Kidney (tissue), 14 donors: ENCODE measurements around the gene CCDC138. TPM values are rescaled to one million over a fixed set of nuclear protein-coding genes. Genes with fewer than 3 reads are reported as not detected.

Experiments used
- DNase-seq, 5 donors: peaks; one replicate each; pipeline ENCODE4 v3.0.0-alpha.2; 2013 to 2020
- FAIRE-seq: peaks from 2 replicates; lab custom pipeline; 2012; peaks lifted over from hg19 to GRCh38; lab: Jason Lieb, UNC
- H3K27ac ChIP-seq, 2 donors: one replicate each; pipeline ENCODE4 v1.7.0; 2013; ENCODE audit warnings: low read depth in 2 of 2, low read length in 2 of 2, inconsistent platforms in 1 of 2
- H3K27me3 ChIP-seq: one replicate; pipeline ENCODE4 v1.7.1; 2013; ENCODE audit warnings: low read length, inconsistent platforms; ENCODE audit not compliant: control insufficient read depth, insufficient read depth
- H3K36me3 ChIP-seq, 3 donors: one replicate each; pipeline versions ENCODE4 v1.7.0 to v1.7.1; 2013; ENCODE audit warnings: low read length in 3 of 3, control low read depth in 1 of 3, inconsistent platforms in 1 of 3; ENCODE audit not compliant: insufficient read depth in 3 of 3, control insufficient read depth in 2 of 3
- H3K4me1 ChIP-seq, 3 donors: one replicate each; pipeline versions ENCODE4 v1.7.0 to v1.7.1; 2013; ENCODE audit warnings: low read length in 3 of 3, inconsistent platforms in 1 of 3, low read depth in 1 of 3; ENCODE audit not compliant: control insufficient read depth in 2 of 3, insufficient read depth in 2 of 3
- H3K4me3 ChIP-seq, 3 donors: one replicate each; pipeline versions ENCODE4 v1.7.0 to v1.8.1; 2013; ENCODE audit warnings: low read length in 3 of 3, control low read depth in 1 of 3, inconsistent platforms in 1 of 3
- H3K9ac ChIP-seq, 3 donors: one replicate each; pipeline versions ENCODE4 v1.7.0 to v1.7.1; 2013; ENCODE audit warnings: low read length in 3 of 3, control low read depth in 1 of 3, inconsistent platforms in 1 of 3
- H3K9me3 ChIP-seq, 3 donors: one replicate each; pipeline versions ENCODE4 v1.7.0 to v1.7.1; 2013; ENCODE audit warnings: low read length in 3 of 3, control low read depth in 1 of 3, inconsistent platforms in 1 of 3; ENCODE audit not compliant: control insufficient read depth in 2 of 3, insufficient read depth in 1 of 3
- intact Hi-C: fragments of 100-400 bp; cut with DNase I; formaldehyde crosslinking; loops from one replicate; pipeline ENCODE4 v1.11.1; 2022
- polyA plus RNA-seq: library from polyadenylated mRNA; stranded (reverse); fragments of 350-450 nt; fragmentation: Illumina TruSeq; extraction: RNeasy Lipid Tissue Mini Kit (QIAGEN cat#74804); gene quantifications from one replicate; pipeline ENCODE4 v1.2.3, GENCODE V29; 2014; ENCODE audit warnings: low read depth, low replicate concordance; ENCODE audit not compliant: insufficient read depth
- total RNA-seq: library from RNA; stranded (reverse); fragmentation: NEBNext Ultra II Directional; extraction: Animal tissue kit (Norgen Biotek cat#: 25700); gene quantifications from one replicate; pipeline ENCODE4 v1.2.1, GENCODE V29; 2021
- TF ChIP-seq, protein P1 (sequence below): IDR thresholded peaks from 3 replicates; pipeline ENCODE4 v1.5.1; 2012; ENCODE audit warnings: mild to moderate bottlenecking, moderate library complexity, borderline replicate concordance; ENCODE audit not compliant: insufficient read depth; ENCODE audit errors: extremely low read depth
- donor health status: control.
- donor health status: control.
- donor health status: control.
- donor health status: control.
- donor health status: control.
- donor health status: DM: yes; HTN: yes; CAD: no.
- donor health status: Normal renal cell carcinoma (clear cell type).

CCDC138 gene
- total and polyA plus RNA-seq, 2 donors from 2014 or later = 1.3 to 3.2 TPM

DNA sequence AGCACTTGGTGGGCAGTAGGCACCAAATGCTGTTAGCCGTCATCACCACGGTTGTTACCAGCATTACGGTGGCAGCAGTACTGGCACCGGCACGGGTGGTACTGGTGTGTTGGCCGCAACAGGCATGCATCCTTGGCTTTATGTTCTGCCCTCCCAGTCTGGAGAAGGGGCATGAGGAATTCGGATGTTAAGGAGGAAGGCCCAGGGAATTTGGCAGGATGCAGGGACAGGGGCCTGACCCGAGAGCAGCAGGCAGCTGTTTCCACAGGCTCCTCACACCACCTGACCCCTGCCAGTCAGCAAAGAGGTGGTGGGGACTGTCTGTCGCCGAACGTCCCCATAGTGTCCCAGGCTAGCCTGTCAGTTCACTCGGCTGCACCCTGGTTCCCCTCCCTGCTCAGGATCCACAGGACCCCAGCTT, 123.5 kb downstream of the CCDC138 start:
- TF ChIP-seq, protein P1, sequence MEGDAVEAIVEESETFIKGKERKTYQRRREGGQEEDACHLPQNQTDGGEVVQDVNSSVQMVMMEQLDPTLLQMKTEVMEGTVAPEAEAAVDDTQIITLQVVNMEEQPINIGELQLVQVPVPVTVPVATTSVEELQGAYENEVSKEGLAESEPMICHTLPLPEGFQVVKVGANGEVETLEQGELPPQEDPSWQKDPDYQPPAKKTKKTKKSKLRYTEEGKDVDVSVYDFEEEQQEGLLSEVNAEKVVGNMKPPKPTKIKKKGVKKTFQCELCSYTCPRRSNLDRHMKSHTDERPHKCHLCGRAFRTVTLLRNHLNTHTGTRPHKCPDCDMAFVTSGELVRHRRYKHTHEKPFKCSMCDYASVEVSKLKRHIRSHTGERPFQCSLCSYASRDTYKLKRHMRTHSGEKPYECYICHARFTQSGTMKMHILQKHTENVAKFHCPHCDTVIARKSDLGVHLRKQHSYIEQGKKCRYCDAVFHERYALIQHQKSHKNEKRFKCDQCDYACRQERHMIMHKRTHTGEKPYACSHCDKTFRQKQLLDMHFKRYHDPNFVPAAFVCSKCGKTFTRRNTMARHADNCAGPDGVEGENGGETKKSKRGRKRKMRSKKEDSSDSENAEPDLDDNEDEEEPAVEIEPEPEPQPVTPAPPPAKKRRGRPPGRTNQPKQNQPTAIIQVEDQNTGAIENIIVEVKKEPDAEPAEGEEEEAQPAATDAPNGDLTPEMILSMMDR = no peak
- Histone ChIP-seq H3K4me1 (no peaks in the 10 kb centered on the region), H3K27ac (no peak overlapping the region), H3K27me3 (no peaks in the 10 kb centered on the region), H3K4me3 (no peak overlapping the region), H3K9ac (no peak overlapping the region), H3K36me3 (no peaks in the 10 kb centered on the region), H3K9me3 (no peaks in the 10 kb centered on the region)
- intact Hi-C loops = no loop called here
- DNase-seq (no peak), FAIRE-seq (no peak)

- TF ChIP-seq, protein P1 = no peak
- Histone ChIP-seq H3K9me3 (no peaks in the 10 kb centered on the region), H3K36me3 (no peaks in the 10 kb centered on the region), H3K4me1 (no peaks in the 10 kb centered on the region), H3K27me3 (no peaks in the 10 kb centered on the region), H3K9ac (no peak overlapping the region), H3K4me3 (no peak overlapping the region), H3K27ac (no peak overlapping the region)
- no peak for FAIRE-seq
- DNase-seq = no peak
- intact Hi-C loops = no loop called here
Observed at GRCh38 chr2:108910541-108911396, 124.2 kb downstream of the CCDC138 start.

- no peaks in the 10 kb centered on the region for H3K4me1 ChIP-seq
- no peak overlapping the region for H3K27ac ChIP-seq
- no peak for DNase-seq
- no peaks in the 10 kb centered on the region for H3K27me3 ChIP-seq
- no peak for FAIRE-seq
- no peak overlapping the region for H3K4me3 ChIP-seq
- intact Hi-C loops = no loop called here
- TF ChIP-seq, protein P1 = no peak
- H3K36me3 ChIP-seq = no peaks in the 10 kb centered on the region
- H3K9me3 ChIP-seq = no peaks in the 10 kb centered on the region
- no peak overlapping the region for H3K9ac ChIP-seq
Observed at GRCh38 chr2:108911401-108911800, 124.8 kb downstream of the CCDC138 start.
